SU-DHL-6 (cell line): ENCODE results near the gene BTBD2.

ENCODE experiments used
- CTCF ChIP-seq: fragments of 200-600 bp; sonication (generic); IDR thresholded peaks from one replicate; pipeline ENCODE4 v1.5.1; 2017; ENCODE audit warnings: antibody characterized with exemption, mild to moderate bottlenecking, low read length, moderate library complexity; ENCODE audit not compliant: insufficient read depth, poor library complexity, severe bottlenecking
- EZH2phosphoT487 ChIP-seq: fragments of 200-600 bp; sonication (generic), shearing (Covaris generic); conservative IDR thresholded peaks from 2 replicates; pipeline ENCODE4 v1.6.1; 2018; ENCODE audit warnings: mild to moderate bottlenecking, antibody characterized with exemption, low read length, moderate library complexity, mixed read lengths

GRCh38 chr19:1953441-1954094 is 61.9 kb downstream of the BTBD2 start:
- no peak for TF ChIP-seq CTCF
- TF ChIP-seq EZH2phosphoT487, result no peak
